ENCODE measurements around the gene MCU.
"Not testable (repeated sequence)": the region's sequence is repeated elsewhere in the genome, so short reads cannot be mapped to it uniquely, and the experiment has no call there.

The MCU gene

DNA sequence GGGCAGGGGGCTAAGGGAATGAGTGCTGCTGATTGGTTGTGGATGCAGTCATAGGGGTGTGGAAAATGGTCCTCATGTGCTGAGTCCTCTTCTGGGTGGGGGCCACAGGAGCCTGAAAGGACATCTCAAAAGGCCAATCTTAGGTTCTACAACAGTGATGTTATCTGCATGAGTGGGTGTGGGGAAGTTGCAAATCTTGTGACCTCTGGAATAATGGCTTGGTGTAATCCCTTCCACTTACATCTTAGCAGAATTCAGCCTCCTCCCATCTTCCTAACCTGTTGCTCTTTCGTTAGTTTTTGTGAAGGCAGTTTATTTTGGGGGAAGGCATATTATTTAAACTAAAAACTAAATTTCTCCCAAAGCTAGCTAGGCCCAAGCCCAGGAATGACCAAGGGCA lies 159.6 kb downstream of the MCU start:
- no peak for DNase-seq

DNA sequence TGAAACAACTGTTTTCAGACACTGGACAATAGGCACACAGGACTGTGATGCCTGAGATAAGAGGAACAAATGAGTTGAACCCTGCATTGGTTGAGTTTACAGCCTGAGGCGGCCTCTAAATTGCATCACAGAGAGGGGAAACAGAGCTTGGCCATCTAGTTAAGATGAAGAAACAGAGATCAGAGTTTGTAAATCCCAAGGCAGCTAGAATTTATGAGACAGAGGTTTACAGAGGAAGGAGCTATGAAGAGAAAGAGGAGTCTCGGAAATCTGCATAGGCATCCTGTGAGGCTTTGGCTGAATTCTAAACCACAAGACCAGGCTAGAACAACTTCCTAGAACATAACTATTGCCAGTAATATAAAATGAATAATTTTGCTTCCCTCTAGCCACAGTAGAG lies 160.6 kb downstream of the MCU start:
- no peak for DNase-seq

DNA sequence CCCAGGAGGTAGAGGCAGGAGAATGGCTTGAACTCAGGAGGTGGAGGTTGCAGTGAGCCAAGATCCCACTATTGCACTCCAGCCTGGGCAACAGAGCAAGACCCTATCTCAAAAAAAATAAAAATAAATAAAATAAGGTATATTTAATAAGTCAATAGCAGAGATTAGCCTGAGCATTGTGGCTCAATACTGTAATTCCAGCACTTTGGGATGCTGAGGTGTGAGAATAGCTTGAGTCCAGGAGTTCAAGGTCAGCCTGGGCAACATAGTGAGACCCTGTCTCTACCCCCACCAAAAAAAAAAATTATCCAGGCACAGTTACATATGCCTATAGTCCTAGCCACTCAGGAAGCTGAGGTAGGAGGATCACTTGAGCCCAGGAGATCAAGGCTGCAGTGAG lies 163.2 kb downstream of the MCU start:
- no peak for DNase-seq

DNA sequence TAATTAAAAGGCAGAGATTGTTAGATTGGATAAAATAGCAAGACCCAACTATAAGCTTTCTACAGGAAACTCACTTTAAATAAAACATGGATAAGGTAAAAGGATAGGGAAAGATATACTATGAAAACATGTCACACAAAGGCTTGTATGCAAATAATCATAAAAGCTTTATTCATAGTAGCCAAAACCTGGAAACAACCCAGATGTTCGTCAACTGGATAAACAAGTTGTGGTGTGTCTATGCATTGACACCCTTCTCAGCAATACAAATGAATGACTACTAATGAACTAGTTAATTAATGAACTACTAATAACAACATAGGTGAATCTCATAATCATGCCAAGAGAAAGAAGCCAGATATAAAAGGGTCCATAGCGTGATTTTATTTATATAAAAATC lies 163.8 kb downstream of the MCU start:
- no peak for DNase-seq

DNA sequence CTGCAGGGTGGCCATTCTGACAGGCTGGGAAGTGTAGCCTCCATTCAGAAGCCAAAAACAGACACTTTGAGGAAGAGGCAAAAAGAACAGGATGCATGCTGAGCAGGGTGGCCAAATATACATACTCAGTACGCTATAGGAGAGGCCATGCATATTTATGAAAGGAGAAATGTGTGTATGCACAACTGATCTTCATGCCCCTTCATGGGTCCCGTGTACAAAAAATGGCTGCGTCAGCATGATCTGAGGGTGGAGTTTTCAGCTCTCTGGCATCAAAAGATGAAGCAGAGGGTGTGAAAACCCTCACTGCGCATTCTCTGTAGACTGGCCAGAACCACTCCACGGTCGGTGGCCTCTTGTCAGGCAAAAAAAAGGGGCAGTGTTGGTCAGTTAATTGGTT lies 166.1 kb downstream of the MCU start:
- DNase-seq: no peak

DNA sequence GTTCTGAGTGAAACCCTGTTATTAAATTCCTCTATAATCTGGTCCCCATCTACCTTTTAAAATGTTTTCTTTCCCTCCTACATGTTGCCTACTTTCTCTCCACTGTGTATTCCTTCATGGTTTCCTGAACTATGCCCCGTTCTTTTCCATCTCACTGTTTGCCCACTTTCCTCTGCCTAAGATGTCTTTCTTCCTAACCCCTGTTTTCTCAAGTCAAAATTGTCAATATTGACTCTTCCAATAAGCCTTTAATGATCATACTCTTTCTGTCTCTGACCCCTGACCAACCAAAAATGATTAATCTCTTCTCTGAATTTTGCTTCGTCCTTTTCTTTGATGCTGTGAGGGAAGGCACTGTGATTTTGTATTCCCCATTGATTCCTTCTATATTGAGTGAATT lies 171.0 kb downstream of the MCU start:
- DNase-seq: no peak

DNA sequence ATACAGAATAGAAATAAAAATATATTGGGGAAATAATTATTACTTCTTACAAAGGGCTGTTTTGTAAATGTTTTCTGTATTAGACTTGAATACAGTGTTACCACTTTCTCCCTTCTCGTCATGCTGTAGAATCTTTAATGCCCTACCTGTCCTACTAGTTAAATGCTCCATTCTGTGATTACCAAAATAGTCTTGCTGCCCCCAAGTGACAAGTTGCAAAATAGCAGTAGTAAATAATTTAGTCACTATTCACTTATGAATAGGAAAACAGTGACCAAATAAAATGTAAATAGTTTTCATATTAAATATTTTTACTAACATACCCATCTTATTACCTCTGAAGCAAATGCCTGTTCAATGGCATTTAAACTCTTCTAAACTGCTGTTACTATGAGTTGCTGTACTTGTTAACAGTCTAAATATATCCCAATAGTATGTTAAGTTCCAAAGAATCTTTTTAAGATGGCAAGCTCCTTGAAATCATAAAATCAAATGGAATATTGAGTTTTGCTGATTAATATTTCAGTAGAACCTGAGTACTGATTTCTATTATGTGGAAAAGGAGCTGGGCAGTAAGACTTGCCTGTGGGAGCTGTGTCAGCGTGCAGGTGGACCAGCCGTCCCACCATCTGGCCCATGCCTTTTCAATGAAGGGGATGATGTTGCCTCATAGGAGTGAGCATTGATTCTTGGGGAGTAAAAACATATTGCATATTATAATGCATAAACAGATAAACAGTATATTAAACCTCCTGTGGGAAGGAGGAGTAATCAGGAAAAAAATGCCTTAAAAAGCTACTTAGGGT lies 183.5 kb downstream of the MCU start:
- DNase-seq: no peak

DNA sequence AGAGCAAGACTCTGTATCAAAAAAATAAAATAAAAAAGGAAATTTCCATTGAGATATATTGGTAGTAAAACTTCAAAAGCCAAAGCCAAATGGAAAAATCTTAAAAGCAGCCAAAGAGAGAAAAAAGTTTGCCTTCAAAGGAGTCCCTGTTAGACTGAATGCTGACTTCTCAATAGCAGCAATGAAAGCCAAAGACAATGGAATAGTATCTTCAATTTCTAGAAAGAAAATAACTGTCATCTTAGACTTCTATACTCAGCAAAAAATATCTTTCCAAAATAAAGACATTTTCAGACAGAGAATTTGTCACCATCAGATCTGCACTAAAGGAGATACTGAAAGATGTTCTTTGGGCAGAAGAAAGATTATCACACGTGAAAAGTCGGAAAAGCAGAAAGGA lies 187.3 kb downstream of the MCU start:
- DNase-seq: no peak

DNA sequence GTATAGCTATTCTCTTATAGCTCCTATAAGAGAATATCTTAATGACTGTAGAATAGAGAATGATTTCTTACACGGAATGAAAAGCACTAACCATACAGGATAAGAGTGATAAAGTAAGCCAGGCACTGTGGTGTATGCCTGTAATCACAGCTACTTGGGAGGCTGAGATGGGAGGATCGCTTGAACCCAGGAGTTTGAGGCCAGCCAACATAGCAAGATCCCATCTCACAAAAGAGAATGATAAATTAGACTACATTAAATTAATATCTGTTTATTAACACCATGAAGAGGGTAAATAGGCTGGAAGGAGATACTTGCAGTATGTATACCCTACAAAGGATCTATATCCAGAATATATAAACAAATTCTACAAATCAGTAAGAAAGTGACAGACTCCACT lies 189.3 kb downstream of the MCU start:
- DNase-seq: no peak

DNA sequence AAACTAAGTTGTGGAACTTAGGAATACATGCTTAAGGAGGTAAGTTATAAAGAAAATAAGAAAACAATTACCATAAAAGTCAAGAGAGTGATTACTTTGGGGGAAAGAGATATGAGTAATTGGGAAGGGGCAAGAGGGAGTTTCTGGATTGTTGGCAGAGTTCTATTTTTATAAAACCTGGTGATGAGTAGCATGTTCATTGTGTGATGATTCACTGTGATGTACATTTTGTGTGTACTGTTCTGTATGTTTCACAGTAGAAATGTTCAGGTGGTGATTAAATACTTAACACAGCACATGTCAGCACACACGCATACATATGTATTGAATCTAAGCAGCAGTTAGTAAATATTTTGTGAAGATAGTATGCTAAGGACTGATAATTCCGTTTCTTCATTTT lies 191.9 kb downstream of the MCU start:
- no peak for DNase-seq

DNA sequence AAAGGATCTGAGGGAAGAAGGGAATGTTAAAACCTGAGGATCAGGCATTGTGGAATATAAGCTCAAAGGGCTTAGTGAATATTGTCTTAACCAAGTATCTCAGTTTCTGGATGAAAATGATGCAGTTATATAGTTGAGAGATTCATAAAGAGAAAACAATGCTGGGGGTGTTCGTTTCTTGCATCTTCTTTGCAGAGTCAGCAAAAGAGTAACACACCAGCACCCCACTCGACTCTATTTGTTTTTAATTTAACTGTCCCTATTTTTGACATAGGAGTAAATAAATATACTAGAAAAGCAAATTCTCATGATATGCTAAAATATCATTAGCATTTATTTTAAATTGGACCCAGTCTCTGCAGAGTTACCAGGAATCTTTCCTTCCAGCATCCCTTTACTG lies 194.0 kb downstream of the MCU start:
- DNase-seq: no peak

DNA sequence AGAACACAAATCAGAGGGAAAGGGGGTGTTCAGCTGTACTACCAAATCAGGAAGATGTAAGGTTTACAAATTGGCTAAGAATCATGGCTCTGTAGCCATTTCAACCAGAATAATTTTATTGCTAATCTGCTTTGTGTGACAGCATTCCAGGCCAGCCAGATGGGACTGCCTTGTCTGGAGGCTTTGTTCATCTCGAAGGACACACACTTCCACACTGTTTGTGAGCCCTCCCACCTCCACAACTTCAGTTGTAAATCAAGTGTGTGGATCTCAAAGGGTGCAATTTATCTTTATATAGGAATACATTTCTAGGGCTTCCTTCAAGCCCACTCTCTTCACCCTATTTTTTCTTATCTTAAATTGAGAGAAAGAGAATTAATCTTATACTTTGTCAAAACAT lies 194.7 kb downstream of the MCU start:
- DNase-seq: no peak

DNA sequence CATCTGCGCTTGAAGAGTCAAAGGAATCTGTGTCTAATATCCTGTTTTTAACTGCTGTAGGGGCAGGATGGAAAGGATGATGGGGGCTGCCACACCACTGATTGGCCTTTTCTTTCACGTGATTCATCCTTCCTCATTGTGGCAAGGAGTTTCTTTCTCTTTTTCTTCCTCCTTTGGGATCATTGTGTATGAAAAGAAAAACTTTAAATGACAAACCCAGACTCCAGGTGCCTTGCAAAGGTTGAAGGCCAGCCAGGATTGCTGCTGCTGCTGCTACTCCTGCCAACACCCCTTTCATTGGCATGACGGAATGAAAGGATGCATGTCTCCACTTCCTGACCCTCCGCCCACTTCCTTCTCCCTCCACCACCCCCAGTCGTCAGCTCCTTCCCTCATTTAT lies 195.1 kb downstream of the MCU start:
- DNase-seq: no peak

DNA sequence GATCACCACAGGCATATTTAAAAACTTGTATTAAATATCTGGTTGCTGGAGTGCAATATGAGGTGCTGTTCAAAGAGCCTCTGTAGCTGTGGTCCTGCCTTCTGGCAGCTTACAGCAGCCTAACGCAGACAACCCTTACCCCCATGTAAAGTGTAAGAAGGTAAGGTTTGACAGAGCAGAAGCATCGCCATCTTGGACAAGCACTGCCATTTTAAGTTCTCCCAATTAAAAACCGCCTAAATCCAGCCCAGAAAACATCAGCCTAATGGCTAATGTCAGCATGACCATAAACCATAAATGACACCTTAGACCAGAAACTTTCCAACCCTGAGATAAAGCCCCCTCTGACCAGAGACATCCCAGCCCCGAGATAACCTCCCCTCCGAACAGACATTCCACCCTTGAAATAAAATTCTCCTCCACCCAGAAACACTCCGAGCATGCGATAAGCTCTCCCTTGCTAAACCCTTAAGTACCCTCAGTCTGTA lies 196.3 kb downstream of the MCU start:
- DNase-seq: no peak

DNA sequence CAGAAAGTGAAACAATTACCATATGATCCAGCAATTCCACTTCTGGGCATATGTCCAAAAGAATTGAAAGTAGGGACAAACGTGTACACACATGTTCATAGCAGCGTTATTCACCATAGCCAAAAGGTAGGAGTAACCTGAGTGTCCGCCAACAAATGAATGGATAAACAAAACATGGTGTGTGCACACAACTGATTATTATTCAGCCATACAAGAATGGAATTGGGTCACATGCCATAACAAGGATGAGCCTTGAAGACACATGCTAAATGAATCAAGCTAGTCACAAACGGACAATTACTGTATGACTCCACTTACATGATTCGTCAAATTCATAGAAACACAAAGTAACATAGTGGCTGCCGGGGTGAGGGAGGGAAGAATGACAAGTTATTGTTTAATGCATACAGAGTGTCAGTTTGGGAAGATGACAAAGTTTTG lies 197.5 kb downstream of the MCU start:
- DNase-seq: no peak

DNA sequence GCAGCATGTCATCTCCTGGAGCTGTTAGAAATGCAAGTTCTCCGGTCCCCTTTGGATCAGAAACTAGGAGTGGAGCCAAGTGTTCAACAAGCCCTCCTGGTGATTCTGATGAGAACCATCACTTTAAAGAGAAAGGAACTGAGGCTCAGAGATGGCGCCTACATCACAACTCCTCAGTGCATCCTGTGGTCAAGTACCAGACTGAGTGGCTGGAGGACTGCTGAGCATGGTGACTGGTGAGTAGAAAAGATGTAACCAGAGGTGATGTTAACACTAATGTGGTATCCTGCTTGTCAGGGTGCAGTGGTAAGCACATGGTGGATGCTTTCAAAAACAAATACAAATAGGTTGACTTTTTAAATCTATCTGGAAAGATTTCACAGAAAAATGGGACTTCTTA lies 198.1 kb downstream of the MCU start:
- DNase-seq: no peak

DNA sequence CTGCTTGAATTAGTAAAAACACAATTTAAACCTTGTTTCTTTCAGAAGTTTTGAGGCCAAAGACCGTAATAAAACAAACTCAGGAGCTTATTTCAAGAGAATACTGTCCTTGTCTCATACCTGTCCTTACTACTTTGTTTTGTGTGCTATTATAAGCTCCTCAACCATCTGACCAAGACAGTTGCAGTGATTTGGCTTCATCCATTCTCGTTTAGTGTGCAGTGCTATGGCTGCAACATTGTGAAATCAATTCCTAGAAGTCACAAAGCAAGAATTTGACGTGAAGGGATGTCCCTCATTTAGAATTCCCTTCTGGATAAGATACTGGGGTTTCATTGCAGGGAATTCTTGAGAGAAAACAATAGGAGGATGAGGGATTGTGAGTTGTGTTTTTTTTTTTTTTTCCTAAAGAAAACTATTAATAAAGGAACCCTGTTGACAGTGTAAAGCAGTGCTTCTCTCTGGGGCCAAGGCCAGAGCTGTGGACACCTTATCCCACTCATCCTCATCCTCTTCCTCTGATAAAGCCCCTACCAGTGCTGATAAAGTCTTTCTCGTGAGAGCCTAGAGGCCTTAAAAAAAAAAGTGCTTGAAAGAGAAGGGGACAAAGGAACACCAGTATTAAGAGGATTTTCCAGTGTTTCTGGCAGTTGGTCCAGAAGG lies 201.3 kb downstream of the MCU start, which contains the start of gene OIT3:
Gene OIT3, plus strand, starts transcription at position 604 of the 663 bp plus-strand sequence. CDS start 60 bp downstream, outside the sequence.
- DNase-seq: no peak

DNA sequence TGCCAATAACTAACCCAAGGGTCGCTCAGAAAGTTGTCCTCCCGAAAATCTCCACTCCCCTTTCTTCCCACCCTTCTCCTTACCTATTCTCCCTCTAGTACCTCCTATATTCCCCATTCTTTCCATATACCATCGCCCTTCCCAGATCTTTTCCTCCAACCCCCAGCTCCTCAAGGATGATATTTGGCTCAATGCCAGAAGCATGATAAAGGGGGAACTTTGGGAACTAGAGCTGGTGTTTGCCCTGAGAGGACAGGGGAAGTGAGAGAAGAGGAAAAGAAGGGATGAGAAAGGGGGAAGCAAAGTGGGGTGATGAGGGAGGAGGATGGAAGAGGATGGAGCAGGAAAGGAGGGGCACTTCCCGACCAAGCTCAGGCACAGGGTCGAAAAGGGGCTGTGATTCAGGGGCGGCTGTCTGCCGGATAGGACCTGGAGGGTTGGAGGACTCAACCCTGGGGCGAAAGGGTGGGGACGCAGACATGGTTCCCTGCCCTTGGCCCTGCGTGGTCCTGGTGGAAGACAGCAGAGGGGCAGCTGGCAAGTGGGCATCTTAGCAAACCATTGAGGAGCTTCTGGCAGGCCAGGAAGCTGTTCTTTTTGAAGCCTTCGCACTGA lies 203.4 kb downstream of the MCU start:
- no peak for DNase-seq

DNA sequence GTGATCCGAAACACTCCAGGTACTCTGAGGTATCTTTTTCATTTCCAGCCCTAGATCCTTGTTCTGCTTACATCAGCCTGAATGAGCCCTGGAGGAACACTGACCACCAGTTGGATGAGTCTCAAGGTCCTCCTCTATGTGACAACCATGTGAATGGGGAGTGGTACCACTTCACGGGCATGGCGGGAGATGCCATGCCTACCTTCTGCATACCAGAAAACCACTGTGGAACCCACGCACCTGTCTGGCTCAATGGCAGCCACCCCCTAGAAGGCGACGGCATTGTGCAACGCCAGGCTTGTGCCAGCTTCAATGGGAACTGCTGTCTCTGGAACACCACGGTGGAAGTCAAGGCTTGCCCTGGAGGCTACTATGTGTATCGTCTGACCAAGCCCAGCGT lies 206.7 kb downstream of the MCU start:
- no peak for DNase-seq

DNA sequence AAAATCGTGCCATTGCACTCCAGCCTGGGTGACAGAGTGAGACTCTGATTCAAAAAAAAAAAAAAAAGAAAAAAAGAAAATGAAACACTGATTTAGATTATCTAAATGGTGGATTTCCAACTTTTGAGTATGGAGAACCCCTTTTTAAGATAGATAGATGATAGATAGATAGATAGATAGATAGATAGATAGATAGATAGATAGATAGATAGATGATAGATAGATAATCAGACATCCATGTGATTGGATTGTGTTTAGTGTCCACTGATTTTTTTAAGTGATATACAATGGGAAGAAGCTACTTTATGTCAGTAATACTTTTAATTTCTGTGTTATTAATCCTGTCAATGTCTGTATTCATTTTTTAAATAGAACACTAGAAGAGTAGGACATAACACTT lies 207.6 kb downstream of the MCU start:
- no peak for DNase-seq

DNA sequence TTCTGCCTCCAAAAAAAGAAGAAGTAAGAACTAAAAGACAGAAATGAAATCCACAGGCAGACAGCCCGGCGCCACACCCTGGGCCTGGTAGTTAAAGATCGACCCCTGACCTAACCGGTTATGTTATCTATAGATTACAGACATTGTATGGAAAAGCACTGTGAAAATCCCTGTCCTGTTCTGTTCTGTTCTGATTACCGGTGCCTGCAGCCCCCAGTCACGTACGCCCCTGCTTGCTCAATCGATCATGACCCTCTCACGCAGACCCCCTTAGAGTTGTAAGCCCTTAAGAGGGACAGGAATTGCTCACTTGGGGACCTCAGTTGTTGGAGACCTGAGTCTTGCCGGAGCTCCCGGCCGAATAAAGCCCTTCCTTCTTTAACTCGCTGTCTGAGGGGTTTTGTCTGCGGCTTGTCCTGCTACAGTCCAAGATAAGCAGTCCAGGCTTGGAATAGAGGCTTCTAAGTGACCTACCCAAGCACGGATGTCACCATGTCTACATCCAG lies 212.1 kb downstream of the MCU start:
- DNase-seq: not testable (repeated sequence)

DNA sequence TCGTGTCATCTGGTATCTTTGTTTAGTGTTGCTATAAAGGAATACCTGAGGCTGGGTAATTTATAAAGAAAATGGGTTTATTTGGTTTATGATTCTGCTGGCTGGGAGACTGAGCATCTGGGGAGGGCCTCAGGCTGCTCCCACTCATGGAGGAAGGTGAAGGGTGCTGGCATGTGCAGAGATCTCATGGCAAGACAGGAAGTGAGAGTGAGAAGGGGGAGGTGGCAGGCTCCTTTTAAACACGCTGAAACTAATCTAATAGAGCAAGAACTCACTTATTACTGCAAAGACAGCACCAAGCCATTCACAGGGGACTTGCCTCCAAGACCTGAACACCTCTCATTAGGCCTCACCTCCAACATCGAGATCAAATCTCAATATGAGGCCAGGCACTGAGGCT lies 212.9 kb downstream of the MCU start:
- DNase-seq: no peak

DNA sequence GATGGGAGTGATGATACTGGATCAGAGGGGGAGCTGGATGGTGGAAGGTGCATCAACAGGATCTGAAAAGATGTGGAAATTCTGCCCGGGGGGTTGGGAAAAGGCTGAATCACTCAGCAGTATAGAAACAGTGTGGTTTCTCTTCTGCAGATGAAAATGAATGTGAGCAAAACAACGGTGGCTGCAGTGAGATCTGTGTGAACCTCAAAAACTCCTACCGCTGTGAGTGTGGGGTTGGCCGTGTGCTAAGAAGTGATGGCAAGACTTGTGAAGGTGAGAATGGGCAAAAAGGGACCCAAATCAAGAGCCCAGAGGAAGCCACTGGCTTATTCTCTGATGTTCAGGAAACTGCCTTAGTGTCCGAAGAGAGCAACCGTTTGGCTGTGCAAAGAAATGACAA lies 214.5 kb downstream of the MCU start:
- no peak for DNase-seq

DNA sequence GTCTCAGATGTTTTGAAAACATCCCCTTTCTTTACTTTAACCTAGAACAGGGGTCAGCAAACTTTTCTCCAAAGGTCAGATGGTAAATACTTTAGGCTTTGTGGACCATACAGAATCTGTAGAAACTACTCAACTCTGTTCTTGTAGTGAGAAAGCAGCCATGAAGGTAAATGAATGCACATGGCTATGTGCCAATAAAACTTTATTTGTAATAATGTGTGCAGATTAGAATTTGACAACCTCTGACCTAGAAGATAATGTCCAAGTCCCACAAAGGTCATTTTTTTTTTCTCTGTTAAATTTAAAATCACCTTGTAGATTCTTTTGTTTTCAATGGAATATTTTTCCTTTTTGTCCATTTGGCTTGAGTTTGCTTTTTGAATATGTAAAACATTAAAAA lies 218.8 kb downstream of the MCU start:
- DNase-seq: no peak

All from effector CD4-positive, alpha-beta T cell (primary cell).